GM23338 (cell line): Measurements from ENCODE around the gene GMPS. TPM values are rescaled to one million over a fixed set of nuclear protein-coding genes. Genes with fewer than 3 reads are reported as not detected.

ENCODE experiments used
- ATAC-seq: fragments of 200-7000 bp; cut with Tn5 transposase; 3 replicates; pipeline ENCODE4 v1.9.1; 2020
- DNase-seq: peaks from one replicate; pipeline ENCODE4 v3.0.0-alpha.2; 2015; ENCODE audit warnings: low spot score
- H2AFZ ChIP-seq: fragments of 200-600 bp; sonication (generic); 2 replicates; pipeline ENCODE4 v1.8.0; 2016; ENCODE audit warnings: antibody characterized with exemption, mild to moderate bottlenecking, moderate library complexity
- H3F3A ChIP-seq: fragments of 200-600 bp; sonication (generic); replicated peaks from 2 replicates; pipeline ENCODE4 v1.8.0; 2017; ENCODE audit warnings: antibody characterized with exemption, mixed run types, low read depth
- H3K27ac ChIP-seq: fragments of 200-600 bp; sonication (generic); 2 replicates; pipeline ENCODE4 v1.6.1; 2016; ENCODE audit warnings: low read depth
- H3K27me3 ChIP-seq: fragments of 200-600 bp; sonication (generic); 2 replicates; pipeline ENCODE4 v1.8.0; 2016; ENCODE audit warnings: mild to moderate bottlenecking, mixed run types, moderate library complexity; ENCODE audit not compliant: insufficient read depth
- H3K36me3 ChIP-seq: fragments of 200-600 bp; sonication (generic); 2 replicates; pipeline ENCODE4 v1.8.0; 2016; ENCODE audit warnings: mild to moderate bottlenecking; ENCODE audit not compliant: insufficient read depth
- H3K4me1 ChIP-seq: fragments of 200-600 bp; sonication (generic); 2 replicates; pipeline ENCODE4 v1.8.0; 2016; ENCODE audit warnings: mild to moderate bottlenecking, moderate library complexity; ENCODE audit not compliant: insufficient read depth
- H3K4me2 ChIP-seq: fragments of 200-600 bp; sonication (generic); 2 replicates; pipeline ENCODE4 v1.7.1; 2017; ENCODE audit warnings: mixed run types
- H3K4me3 ChIP-seq: fragments of 200-600 bp; sonication (generic); 2 replicates; pipeline ENCODE4 v1.6.1; 2016; ENCODE audit warnings: mixed run types
- H3K79me2 ChIP-seq: fragments of 200-600 bp; sonication (generic); replicated peaks from 2 replicates; pipeline ENCODE4 v1.8.0; 2017; ENCODE audit warnings: mild to moderate bottlenecking; ENCODE audit not compliant: insufficient read depth
- H3K9me2 ChIP-seq: fragments of 200-600 bp; sonication (generic); 2 replicates; pipeline ENCODE4 v1.8.0; 2017; ENCODE audit not compliant: insufficient read depth
- H4K20me1 ChIP-seq: fragments of 200-600 bp; sonication (generic); replicated peaks from 2 replicates; pipeline ENCODE4 v1.8.0; 2017; ENCODE audit warnings: mild to moderate bottlenecking; ENCODE audit not compliant: insufficient read depth
- H3K27ac Mint-ChIP-seq: 2 replicates; pipeline ENCODE4 v1.8.0; 2020; ENCODE audit warnings: inconsistent platforms, mild to moderate bottlenecking, moderate library complexity, mixed read lengths
- H3K27me3 Mint-ChIP-seq: 3 replicates; pipeline ENCODE4 v1.8.0; 2022; ENCODE audit warnings: low read depth, mild to moderate bottlenecking, moderate library complexity, mixed read lengths, inconsistent platforms; ENCODE audit not compliant: insufficient read depth, poor library complexity
- H3K36me3 Mint-ChIP-seq: 3 replicates; pipeline ENCODE4 v1.8.0; 2021; ENCODE audit warnings: low read depth, mild to moderate bottlenecking, inconsistent platforms, moderate library complexity, mixed read lengths
- H3K4me1 Mint-ChIP-seq: 3 replicates; pipeline ENCODE4 v1.8.0; 2020; ENCODE audit warnings: mild to moderate bottlenecking, inconsistent platforms, mixed read lengths
- H3K4me3 Mint-ChIP-seq: 3 replicates; pipeline ENCODE4 v1.8.0; 2021; ENCODE audit warnings: moderate library complexity, mild to moderate bottlenecking, inconsistent platforms, mixed read lengths
- H3K9me3 Mint-ChIP-seq: 3 replicates; pipeline ENCODE4 v1.8.0; 2020; ENCODE audit warnings: moderate library complexity, mild to moderate bottlenecking, inconsistent platforms, mixed read lengths
- CREB1 ChIP-seq: fragments of 250-450 bp; sonication (Bioruptor Pico); IDR thresholded peaks from 2 replicates; pipeline ENCODE4 v1.5.0; 2020; ENCODE audit warnings: low read depth, mild to moderate bottlenecking, moderate library complexity
- EZH2 ChIP-seq: fragments of 200-600 bp; sonication (generic); IDR thresholded peaks from one replicate; pipeline ENCODE4 v1.8.0; 2017; ENCODE audit warnings: antibody characterized with exemption, mild to moderate bottlenecking, low read depth; ENCODE audit not compliant: unreplicated experiment
- EZH2phosphoT487 ChIP-seq: fragments of 200-600 bp; sonication (generic); IDR thresholded peaks from one replicate; pipeline ENCODE4 v1.8.1; 2018; ENCODE audit warnings: antibody characterized with exemption; ENCODE audit not compliant: unreplicated experiment
- NANOG ChIP-seq: IDR thresholded peaks from 2 replicates; pipeline ENCODE4 v1.6.1; 2016; ENCODE audit warnings: antibody characterized with exemption, borderline replicate concordance
- POLR2AphosphoS5 ChIP-seq: IDR thresholded peaks from 2 replicates; pipeline ENCODE4 v1.6.1; 2016; ENCODE audit warnings: antibody characterized with exemption, low read depth
- STAT1 ChIP-seq: IDR thresholded peaks from one replicate; pipeline ENCODE4 v1.6.1; 2016; ENCODE audit warnings: antibody characterized with exemption; ENCODE audit not compliant: unreplicated experiment
- ZNF114 ChIP-seq: fragments of 250-450 bp; sonication (Bioruptor Pico); IDR thresholded peaks from 2 replicates; pipeline ENCODE4 v1.5.0; 2020; ENCODE audit warnings: mild to moderate bottlenecking, moderate library complexity
- ZNF331 ChIP-seq: fragments of 250-450 bp; sonication (Bioruptor Pico); IDR thresholded peaks from 2 replicates; pipeline ENCODE4 v1.5.0; 2020; ENCODE audit warnings: low read depth, mild to moderate bottlenecking, moderate library complexity
- polyA plus RNA-seq: library from polyadenylated mRNA; unstranded; fragments of >200 nt; fragmentation: Nextera tagmentation; extraction: Ambion mirVana; gene quantifications from 2 replicates; pipeline ENCODE4 v1.2.1, GENCODE V29; 2016
- total RNA-seq: library from RNA; depleted of rRNA; stranded (reverse); fragments of >200 nt; shearing (Covaris generic); gene quantifications from 2 replicates; pipeline ENCODE4 v1.2.3, GENCODE V29; 2014
- TF ChIP-seq, protein P1 (sequence below): IDR thresholded peaks from one replicate; pipeline ENCODE4 v1.6.1; 2018; ENCODE audit warnings: antibody characterized with exemption; ENCODE audit not compliant: unreplicated experiment
- TF ChIP-seq, protein P2 (sequence below): IDR thresholded peaks from 2 replicates; pipeline ENCODE4 v1.6.1; 2016; ENCODE audit warnings: antibody characterized with exemption
- TF ChIP-seq, protein P3 (sequence below), 2 experiments: fragments of 200-600 bp in 1 of 2; sonication (generic) in 1 of 2; conservative IDR thresholded peaks; 2 replicates each; pipeline versions ENCODE4 v1.5.1 to v1.6.1; 2016 to 2017; ENCODE audit warnings: antibody characterized with exemption in 2 of 2, low read depth in 2 of 2, mild to moderate bottlenecking in 2 of 2, moderate library complexity in 1 of 2

Gene GMPS
- total and polyA plus RNA-seq, 2 experiments from 2014 or later = 72.0 to 145 TPM

DNA sequence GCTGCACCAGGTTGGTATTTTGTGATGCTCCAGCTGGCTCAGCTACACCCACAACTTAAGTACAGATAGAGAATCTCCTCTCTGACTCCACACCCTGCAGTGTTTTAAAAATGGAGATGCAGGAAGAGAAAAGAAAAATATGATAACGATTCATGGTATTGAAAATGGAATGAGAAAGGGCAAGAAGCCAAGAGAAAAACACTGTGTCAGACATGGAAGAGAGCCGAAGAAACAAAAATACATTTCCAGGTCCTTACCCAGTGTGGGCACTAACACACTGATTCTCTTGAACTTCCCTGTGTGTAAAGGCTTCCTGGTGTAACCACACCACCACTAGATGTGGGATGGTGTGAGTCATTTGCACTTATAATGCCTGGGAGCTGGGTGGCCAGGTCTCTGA, 93.1 kb downstream of the GMPS start (continued):
- TF ChIP-seq, protein P1, sequence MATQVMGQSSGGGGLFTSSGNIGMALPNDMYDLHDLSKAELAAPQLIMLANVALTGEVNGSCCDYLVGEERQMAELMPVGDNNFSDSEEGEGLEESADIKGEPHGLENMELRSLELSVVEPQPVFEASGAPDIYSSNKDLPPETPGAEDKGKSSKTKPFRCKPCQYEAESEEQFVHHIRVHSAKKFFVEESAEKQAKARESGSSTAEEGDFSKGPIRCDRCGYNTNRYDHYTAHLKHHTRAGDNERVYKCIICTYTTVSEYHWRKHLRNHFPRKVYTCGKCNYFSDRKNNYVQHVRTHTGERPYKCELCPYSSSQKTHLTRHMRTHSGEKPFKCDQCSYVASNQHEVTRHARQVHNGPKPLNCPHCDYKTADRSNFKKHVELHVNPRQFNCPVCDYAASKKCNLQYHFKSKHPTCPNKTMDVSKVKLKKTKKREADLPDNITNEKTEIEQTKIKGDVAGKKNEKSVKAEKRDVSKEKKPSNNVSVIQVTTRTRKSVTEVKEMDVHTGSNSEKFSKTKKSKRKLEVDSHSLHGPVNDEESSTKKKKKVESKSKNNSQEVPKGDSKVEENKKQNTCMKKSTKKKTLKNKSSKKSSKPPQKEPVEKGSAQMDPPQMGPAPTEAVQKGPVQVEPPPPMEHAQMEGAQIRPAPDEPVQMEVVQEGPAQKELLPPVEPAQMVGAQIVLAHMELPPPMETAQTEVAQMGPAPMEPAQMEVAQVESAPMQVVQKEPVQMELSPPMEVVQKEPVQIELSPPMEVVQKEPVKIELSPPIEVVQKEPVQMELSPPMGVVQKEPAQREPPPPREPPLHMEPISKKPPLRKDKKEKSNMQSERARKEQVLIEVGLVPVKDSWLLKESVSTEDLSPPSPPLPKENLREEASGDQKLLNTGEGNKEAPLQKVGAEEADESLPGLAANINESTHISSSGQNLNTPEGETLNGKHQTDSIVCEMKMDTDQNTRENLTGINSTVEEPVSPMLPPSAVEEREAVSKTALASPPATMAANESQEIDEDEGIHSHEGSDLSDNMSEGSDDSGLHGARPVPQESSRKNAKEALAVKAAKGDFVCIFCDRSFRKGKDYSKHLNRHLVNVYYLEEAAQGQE = no peak
- TF ChIP-seq, protein P2, sequence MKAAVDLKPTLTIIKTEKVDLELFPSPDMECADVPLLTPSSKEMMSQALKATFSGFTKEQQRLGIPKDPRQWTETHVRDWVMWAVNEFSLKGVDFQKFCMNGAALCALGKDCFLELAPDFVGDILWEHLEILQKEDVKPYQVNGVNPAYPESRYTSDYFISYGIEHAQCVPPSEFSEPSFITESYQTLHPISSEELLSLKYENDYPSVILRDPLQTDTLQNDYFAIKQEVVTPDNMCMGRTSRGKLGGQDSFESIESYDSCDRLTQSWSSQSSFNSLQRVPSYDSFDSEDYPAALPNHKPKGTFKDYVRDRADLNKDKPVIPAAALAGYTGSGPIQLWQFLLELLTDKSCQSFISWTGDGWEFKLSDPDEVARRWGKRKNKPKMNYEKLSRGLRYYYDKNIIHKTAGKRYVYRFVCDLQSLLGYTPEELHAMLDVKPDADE = no peak
- TF ChIP-seq ZNF114 (CRISPR knock-in tag) (no peak), EZH2 (no peak)

DNA sequence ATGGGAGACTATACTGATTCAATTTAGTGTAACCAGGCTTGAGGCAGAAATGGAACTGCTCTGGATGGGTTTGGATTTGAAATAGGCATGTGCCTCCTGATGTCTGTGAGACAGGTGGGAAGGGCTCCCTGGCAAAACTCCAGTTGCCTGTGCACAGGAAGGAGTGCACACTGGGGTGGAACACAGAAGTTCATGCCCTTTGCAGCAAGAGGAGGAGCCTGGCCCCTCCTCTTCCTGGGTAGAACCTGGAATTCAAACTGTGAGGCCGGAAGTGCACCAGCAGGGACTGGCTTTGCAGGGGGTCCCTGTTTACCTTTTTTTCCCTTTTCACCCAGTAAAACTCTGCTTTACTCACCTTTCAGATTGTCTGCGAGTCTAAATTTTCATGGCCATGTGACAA, 99.9 kb downstream of the GMPS start:
- no peak overlapping the region for H3K27ac Mint-ChIP-seq
- DNase-seq (no peak), ATAC-seq (no peak)
- Histone ChIP-seq H3K27ac (no peak overlapping the region), H3K9me2 (no peaks in the 10 kb centered on the region; the same call in 1 of the 2 replicates), H3K79me2 (no peaks in the 10 kb centered on the region), H2AFZ (no peak overlapping the region), H3K4me3 (no peak overlapping the region), H3K27me3 (no peaks in the 10 kb centered on the region), H3K4me1 (no peaks in the 10 kb centered on the region), H3F3A (no peaks in the 10 kb centered on the region), H3K36me3 (no peaks in the 10 kb centered on the region), H4K20me1 (no peaks in the 10 kb centered on the region), H3K4me2 (no peak overlapping the region)
- peaks cover 3% of the 10 kb centered on the region for H3K27me3 Mint-ChIP-seq
- peaks cover 9% of the 10 kb centered on the region; the same call in 2 of the 3 replicates for H3K9me3 Mint-ChIP-seq
- H3K4me1 Mint-ChIP-seq = no peaks in the 10 kb centered on the region
- TF ChIP-seq, protein P1 = no peak
- TF ChIP-seq, protein P3, sequence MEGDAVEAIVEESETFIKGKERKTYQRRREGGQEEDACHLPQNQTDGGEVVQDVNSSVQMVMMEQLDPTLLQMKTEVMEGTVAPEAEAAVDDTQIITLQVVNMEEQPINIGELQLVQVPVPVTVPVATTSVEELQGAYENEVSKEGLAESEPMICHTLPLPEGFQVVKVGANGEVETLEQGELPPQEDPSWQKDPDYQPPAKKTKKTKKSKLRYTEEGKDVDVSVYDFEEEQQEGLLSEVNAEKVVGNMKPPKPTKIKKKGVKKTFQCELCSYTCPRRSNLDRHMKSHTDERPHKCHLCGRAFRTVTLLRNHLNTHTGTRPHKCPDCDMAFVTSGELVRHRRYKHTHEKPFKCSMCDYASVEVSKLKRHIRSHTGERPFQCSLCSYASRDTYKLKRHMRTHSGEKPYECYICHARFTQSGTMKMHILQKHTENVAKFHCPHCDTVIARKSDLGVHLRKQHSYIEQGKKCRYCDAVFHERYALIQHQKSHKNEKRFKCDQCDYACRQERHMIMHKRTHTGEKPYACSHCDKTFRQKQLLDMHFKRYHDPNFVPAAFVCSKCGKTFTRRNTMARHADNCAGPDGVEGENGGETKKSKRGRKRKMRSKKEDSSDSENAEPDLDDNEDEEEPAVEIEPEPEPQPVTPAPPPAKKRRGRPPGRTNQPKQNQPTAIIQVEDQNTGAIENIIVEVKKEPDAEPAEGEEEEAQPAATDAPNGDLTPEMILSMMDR (conservative IDR thresholded peaks at IDR 0.05; ENCODE audit: low read depth in 2 of 2) = no peak
- TF ChIP-seq CREB1 (CRISPR knock-in tag) (no peak), POLR2AphosphoS5 (no peak), NANOG (no peak), STAT1 (no peak), ZNF331 (CRISPR knock-in tag) (no peak), EZH2 (no peak), EZH2phosphoT487 (no peak), ZNF114 (CRISPR knock-in tag) (no peak)
- TF ChIP-seq, protein P2 = no peak
- no peak overlapping the region for H3K4me3 Mint-ChIP-seq
- peaks cover 11% of the 10 kb centered on the region; the same call in 2 of the 3 replicates for H3K36me3 Mint-ChIP-seq
